Esophagus squamous epithelium (tissue), 4 donors: ENCODE data around the gene CCDC7.
"Not testable (repeated sequence)": the region's sequence is repeated elsewhere in the genome, so short reads cannot be mapped to it uniquely, and the experiment has no call there.

Experiments used
- POLR2A ChIP-seq, 4 donors: fragments of 450-650 bp; IDR thresholded peaks; one replicate each; pipeline ENCODE4 v1.6.1; 2017; ENCODE audit warnings: antibody characterized with exemption in 4 of 4, mild to moderate bottlenecking in 4 of 4, moderate library complexity in 3 of 4
- TF ChIP-seq, protein P1 (sequence below), 6 experiments: fragments of 450-650 bp in 4 of 6; fragments of 200-600 bp in 2 of 6; sonication (generic) in 2 of 6; IDR thresholded peaks; one replicate each; pipeline ENCODE4 v1.5.1; 2016 to 2019; ENCODE audit warnings: antibody characterized with exemption in 6 of 6, mild to moderate bottlenecking in 4 of 6, moderate library complexity in 4 of 6

DNA sequence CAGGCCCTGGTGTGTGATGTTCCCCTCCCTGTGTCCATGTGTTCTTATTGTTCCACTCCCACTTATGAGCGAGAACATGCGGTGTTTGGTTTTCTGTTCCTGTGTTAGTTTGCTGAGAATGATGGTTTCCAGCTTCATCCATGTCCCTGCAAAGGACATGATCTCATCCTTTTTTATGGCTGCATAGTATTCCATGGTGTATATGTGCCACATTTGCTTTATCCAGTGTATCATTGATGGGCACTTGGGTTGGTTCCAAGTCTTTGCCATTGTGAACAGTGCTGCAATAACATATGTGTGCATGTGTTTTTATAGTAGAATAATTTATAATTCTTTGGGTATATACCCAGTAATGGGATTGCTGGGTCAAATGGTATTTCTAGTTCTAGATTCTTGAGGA, 48.6 kb downstream of the CCDC7 start:
- TF ChIP-seq, protein P1, sequence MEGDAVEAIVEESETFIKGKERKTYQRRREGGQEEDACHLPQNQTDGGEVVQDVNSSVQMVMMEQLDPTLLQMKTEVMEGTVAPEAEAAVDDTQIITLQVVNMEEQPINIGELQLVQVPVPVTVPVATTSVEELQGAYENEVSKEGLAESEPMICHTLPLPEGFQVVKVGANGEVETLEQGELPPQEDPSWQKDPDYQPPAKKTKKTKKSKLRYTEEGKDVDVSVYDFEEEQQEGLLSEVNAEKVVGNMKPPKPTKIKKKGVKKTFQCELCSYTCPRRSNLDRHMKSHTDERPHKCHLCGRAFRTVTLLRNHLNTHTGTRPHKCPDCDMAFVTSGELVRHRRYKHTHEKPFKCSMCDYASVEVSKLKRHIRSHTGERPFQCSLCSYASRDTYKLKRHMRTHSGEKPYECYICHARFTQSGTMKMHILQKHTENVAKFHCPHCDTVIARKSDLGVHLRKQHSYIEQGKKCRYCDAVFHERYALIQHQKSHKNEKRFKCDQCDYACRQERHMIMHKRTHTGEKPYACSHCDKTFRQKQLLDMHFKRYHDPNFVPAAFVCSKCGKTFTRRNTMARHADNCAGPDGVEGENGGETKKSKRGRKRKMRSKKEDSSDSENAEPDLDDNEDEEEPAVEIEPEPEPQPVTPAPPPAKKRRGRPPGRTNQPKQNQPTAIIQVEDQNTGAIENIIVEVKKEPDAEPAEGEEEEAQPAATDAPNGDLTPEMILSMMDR (IDR thresholded peaks at IDR 0.05): not testable (repeated sequence)
- not testable (repeated sequence) for TF ChIP-seq POLR2A (IDR thresholded peaks at IDR 0.05)
